Activated CD4-positive, alpha-beta T cell treated with anti-CD3 and anti-CD28 coated beads, Interleukin-2, amount 50 U/mL, for 4 hours (primary cell): ENCODE data around the gene GAREM1.
"Not testable (repeated sequence)": the region's sequence is repeated elsewhere in the genome, so short reads cannot be mapped to it uniquely, and the experiment has no call there.

ENCODE experiments used
- DNase-seq, 2 experiments: peaks; one replicate each; pipeline ENCODE4 v3.0.0-alpha.2; 2020

GAREM1 gene

GRCh38 chr18:32470714-32471633, at the start of gene GAREM1:
TSS of gene GAREM1 (minus strand) at chr18:32470882. CDS start at chr18:32470428, 454 bp downstream.
- DNase-seq: peak; percentile 70 to 72

GRCh38 chr18:32511147-32511546, 40.5 kb upstream of the GAREM1 start:
- no peak for DNase-seq

- no peak for DNase-seq
Observed at GRCh38 chr18:32509111-32509510, 38.4 kb upstream of the GAREM1 start.

- DNase-seq: no peak
Observed at GRCh38 chr18:32507093-32507492, 36.4 kb upstream of the GAREM1 start.

- no peak for DNase-seq
Observed at GRCh38 chr18:32502014-32502413, 31.3 kb upstream of the GAREM1 start.

GRCh38 chr18:32501242-32501641, 30.6 kb upstream of the GAREM1 start:
- DNase-seq: not testable (repeated sequence)

GRCh38 chr18:32483002-32483401, 12.3 kb upstream of the GAREM1 start:
- DNase-seq: no peak

GRCh38 chr18:32482117-32482516, 11.4 kb upstream of the GAREM1 start:
- DNase-seq: no peak

GRCh38 chr18:32480581-32480980, 9.9 kb upstream of the GAREM1 start:
- DNase-seq: no peak

- DNase-seq: no peak
Observed at GRCh38 chr18:32478807-32479206, 8.1 kb upstream of the GAREM1 start.

GRCh38 chr18:32478317-32478716, 7.6 kb upstream of the GAREM1 start:
- no peak for DNase-seq

- DNase-seq: no peak
Observed at GRCh38 chr18:32476106-32476505, 5.4 kb upstream of the GAREM1 start.

GRCh38 chr18:32475069-32475468, 4.4 kb upstream of the GAREM1 start:
- DNase-seq: not testable (repeated sequence)

- DNase-seq: no peak
Observed at GRCh38 chr18:32473325-32473724, 2.6 kb upstream of the GAREM1 start.

- DNase-seq: no peak
Observed at GRCh38 chr18:32472841-32473240, 2.2 kb upstream of the GAREM1 start.

- no peak for DNase-seq
Observed at GRCh38 chr18:32470460-32470713, 295 bp downstream of the GAREM1 start.

- DNase-seq: no peak
Observed at GRCh38 chr18:32469691-32470459, 807 bp downstream of the GAREM1 start.

GRCh38 chr18:32469190-32469651, 1.5 kb downstream of the GAREM1 start:
- no peak for DNase-seq

- DNase-seq: no peak
Observed at GRCh38 chr18:32468147-32468845, 2.4 kb downstream of the GAREM1 start.

- no peak for DNase-seq
Observed at GRCh38 chr18:32461709-32462272, 8.9 kb downstream of the GAREM1 start.

GRCh38 chr18:32460171-32460731, 10.4 kb downstream of the GAREM1 start:
- no peak for DNase-seq

GRCh38 chr18:32459361-32460101, 11.2 kb downstream of the GAREM1 start:
- no peak for DNase-seq
